H9 (cell line): ENCODE data around the gene RUNX1. TPM values are rescaled to one million over a fixed set of nuclear protein-coding genes. Genes with fewer than 3 reads are reported as not detected.

Source experiments
- DNase-seq: peaks from one replicate; pipeline ENCODE4 v3.0.0-alpha.2; 2017
- H2AFZ ChIP-seq: one replicate; pipeline ENCODE4 v1.6.1; 2013; ENCODE audit warnings: mild to moderate bottlenecking, low read length, control low read depth, moderate library complexity
- H2AK5ac ChIP-seq: 2 replicates; pipeline ENCODE4 v1.6.1; 2013; ENCODE audit warnings: low read length, control low read depth, mixed read lengths; ENCODE audit not compliant: insufficient read length
- H2BK120ac ChIP-seq: one replicate; pipeline ENCODE4 v1.6.1; 2013; ENCODE audit warnings: low read depth, mild to moderate bottlenecking, low read length, control low read depth, inconsistent platforms; ENCODE audit not compliant: poor library complexity, severe bottlenecking
- H2BK12ac ChIP-seq: 2 replicates; pipeline ENCODE4 v1.6.1; 2013; ENCODE audit warnings: low read length, control low read depth, mixed read lengths, low read depth; ENCODE audit not compliant: insufficient read length
- H2BK15ac ChIP-seq: 2 replicates; pipeline ENCODE4 v1.6.1; 2013; ENCODE audit warnings: low read depth, low read length, control low read depth
- H2BK20ac ChIP-seq: one replicate; pipeline ENCODE4 v1.6.1; 2013; ENCODE audit warnings: low read depth, mild to moderate bottlenecking, low read length, control low read depth, inconsistent platforms; ENCODE audit not compliant: poor library complexity, severe bottlenecking
- H2BK5ac ChIP-seq: 2 replicates; pipeline ENCODE4 v1.6.1; 2013; ENCODE audit warnings: low read length, control low read depth, mixed read lengths; ENCODE audit not compliant: insufficient read length
- H3K14ac ChIP-seq: 2 replicates; pipeline ENCODE4 v1.6.1; 2013; ENCODE audit warnings: low read length, control low read depth; ENCODE audit not compliant: insufficient read depth
- H3K18ac ChIP-seq: 2 replicates; pipeline ENCODE4 v1.6.1; 2013; ENCODE audit warnings: low read depth, mild to moderate bottlenecking, mixed read lengths, low read length, control low read depth; ENCODE audit not compliant: insufficient read length
- H3K23ac ChIP-seq: 2 replicates; pipeline ENCODE4 v1.6.1; 2013; ENCODE audit warnings: low read length, control low read depth, mixed read lengths, low read depth; ENCODE audit not compliant: insufficient read length
- H3K23me2 ChIP-seq: 2 replicates; pipeline ENCODE4 v1.6.1; 2013; ENCODE audit warnings: low read depth, mild to moderate bottlenecking, mixed read lengths, low read length, control low read depth; ENCODE audit not compliant: insufficient read length, poor library complexity, severe bottlenecking
- H3K27ac ChIP-seq: 2 replicates; pipeline ENCODE4 v1.5.1; 2013; ENCODE audit warnings: low read length, control low read depth, mixed read lengths, low read depth; ENCODE audit not compliant: insufficient read length
- H3K27me3 ChIP-seq: 2 replicates; pipeline ENCODE4 v1.6.1; 2013; ENCODE audit warnings: low read length, control low read depth, inconsistent platforms; ENCODE audit not compliant: insufficient read depth
- H3K4ac ChIP-seq: 2 replicates; pipeline ENCODE4 v1.6.1; 2013; ENCODE audit warnings: low read depth, mild to moderate bottlenecking, control low read depth, inconsistent platforms, low read length, moderate library complexity
- H3K4me1 ChIP-seq: 2 replicates; pipeline ENCODE4 v1.6.1; 2013; ENCODE audit warnings: low read length, control low read depth, inconsistent platforms; ENCODE audit not compliant: insufficient read depth
- H3K4me2 ChIP-seq: 2 replicates; pipeline ENCODE4 v1.6.1; 2013; ENCODE audit warnings: low read length, control low read depth, mixed read lengths; ENCODE audit not compliant: insufficient read length, insufficient read depth
- H3K56ac ChIP-seq: 2 replicates; pipeline ENCODE4 v1.6.1; 2013; ENCODE audit warnings: low read depth, mild to moderate bottlenecking, mixed read lengths, low read length, control low read depth; ENCODE audit not compliant: insufficient read length
- H3K79me1 ChIP-seq: 2 replicates; pipeline ENCODE4 v1.6.1; 2013; ENCODE audit warnings: low read depth, mild to moderate bottlenecking, moderate library complexity, low read length, control low read depth, inconsistent platforms; ENCODE audit not compliant: insufficient read depth, poor library complexity, severe bottlenecking
- H3K79me2 ChIP-seq: 2 replicates; pipeline ENCODE4 v1.6.1; 2013; ENCODE audit warnings: low read length, control low read depth, inconsistent platforms; ENCODE audit not compliant: insufficient read depth
- H3K9ac ChIP-seq: 2 replicates; pipeline ENCODE4 v1.6.1; 2013; ENCODE audit warnings: low read length, control low read depth, mixed read lengths; ENCODE audit not compliant: insufficient read length; ENCODE audit errors: extremely low read depth
- H3K9me3 ChIP-seq: one replicate; pipeline ENCODE4 v1.6.1; 2013; ENCODE audit warnings: low read depth, low read length, inconsistent platforms; ENCODE audit not compliant: control insufficient read depth
- H3T11ph ChIP-seq: one replicate; pipeline ENCODE4 v1.6.1; 2013; ENCODE audit warnings: mild to moderate bottlenecking, low read length, control low read depth, inconsistent platforms
- H4K20me1 ChIP-seq: one replicate; pipeline ENCODE4 v1.6.1; 2013; ENCODE audit not compliant: control insufficient read depth, insufficient read length, insufficient read depth
- H4K5ac ChIP-seq: 2 replicates; pipeline ENCODE4 v1.6.1; 2013; ENCODE audit warnings: low read depth, mild to moderate bottlenecking, mixed read lengths, low read length, control low read depth; ENCODE audit not compliant: insufficient read length
- H4K8ac ChIP-seq: replicated peaks from 2 replicates; pipeline ENCODE4 v1.6.1; 2013; ENCODE audit warnings: low read length, control low read depth, mixed read lengths, low read depth; ENCODE audit not compliant: insufficient read length
- H4K91ac ChIP-seq: 2 replicates; pipeline ENCODE4 v1.6.1; 2013; ENCODE audit warnings: low read depth, mild to moderate bottlenecking, moderate library complexity, mixed read lengths, low read length, control low read depth; ENCODE audit not compliant: insufficient read length
- H3K27ac Mint-ChIP-seq, 3 experiments: 2 replicates in 2 of 3; 3 replicates in 1 of 3; pipeline ENCODE4 v1.8.0; 2020 to 2021; ENCODE audit warnings: mixed read lengths in 3 of 3, mild to moderate bottlenecking in 1 of 3, moderate library complexity in 1 of 3
- H3K27me3 Mint-ChIP-seq: 2 replicates; pipeline ENCODE4 v1.8.0; 2021; ENCODE audit warnings: low read depth, mild to moderate bottlenecking, moderate library complexity, mixed read lengths
- H3K36me3 Mint-ChIP-seq, 3 experiments: 2 replicates in 2 of 3; 3 replicates in 1 of 3; pipeline ENCODE4 v1.8.0; 2020 to 2021; ENCODE audit warnings: low read depth in 3 of 3, mixed read lengths in 3 of 3; ENCODE audit not compliant: insufficient read depth in 1 of 3
- H3K4me1 Mint-ChIP-seq, 2 experiments: 2 replicates each; pipeline ENCODE4 v1.8.0; 2020; ENCODE audit warnings: mixed read lengths in 2 of 2
- H3K4me3 Mint-ChIP-seq, 2 experiments: 2 replicates in 1 of 2; 3 replicates in 1 of 2; pipeline ENCODE4 v1.8.0; 2020 to 2021; ENCODE audit warnings: mild to moderate bottlenecking in 2 of 2, mixed read lengths in 2 of 2, moderate library complexity in 1 of 2
- H3K9me3 Mint-ChIP-seq, 2 experiments: 2 replicates in 1 of 2; 3 replicates in 1 of 2; pipeline ENCODE4 v1.8.0; 2020; ENCODE audit warnings: mild to moderate bottlenecking in 2 of 2, mixed read lengths in 2 of 2, moderate library complexity in 1 of 2
- CTCF ChIP-seq: fragments of 200-600 bp; sonication (generic); conservative IDR thresholded peaks from 3 replicates; pipeline ENCODE4 v1.8.0; 2021; ENCODE audit warnings: antibody characterized with exemption, mild to moderate bottlenecking
- WGBS: extraction: QIAGEN DNeasy Blood & Tissue Kit; methylation state at CpG from one replicate; pipeline ENCODE4 v1.1.7; 2013; ENCODE audit warnings: missing lambda C conversion rate, low lambda C conversion rate, mixed read lengths; ENCODE audit not compliant: insufficient read length; ENCODE audit errors: extremely low coverage; 5-methylcytosine and 5-hydroxymethylcytosine counted together
- total RNA-seq: library from RNA; stranded (reverse); gene quantifications from 2 replicates; pipeline ENCODE4 v1.2.1, GENCODE V29; 2021

Gene RUNX1
- total RNA-seq, 1 experiment from 2014 or later = 0.72 TPM

GRCh38 chr21:35088319-35088771, 39.2 kb upstream of the RUNX1 start:
- H3K56ac ChIP-seq = no peak overlapping the region
- H3K27me3 ChIP-seq = no peaks in the 10 kb centered on the region
- H2AFZ ChIP-seq = no peak overlapping the region
- H3K9ac ChIP-seq = no peak overlapping the region
- H3K4ac ChIP-seq = no peak overlapping the region
- no peaks in the 10 kb centered on the region for H3K79me1 ChIP-seq
- no peak overlapping the region for H2BK12ac ChIP-seq
- no peak overlapping the region for H2AK5ac ChIP-seq
- H3K36me3 Mint-ChIP-seq = peaks cover 0 to 4% (median 2%) of the 10 kb centered on the region in 3 experiments; a peak in 3 of 7 replicates
- no peaks in the 10 kb centered on the region for H3K23me2 ChIP-seq
- no peak overlapping the region for H3K4me3 Mint-ChIP-seq
- H4K91ac ChIP-seq = no peak overlapping the region
- H3K9me3 ChIP-seq = no peaks in the 10 kb centered on the region
- H3K4me1 ChIP-seq = no peaks in the 10 kb centered on the region
- no peaks in the 10 kb centered on the region for H4K20me1 ChIP-seq
- H3K9me3 Mint-ChIP-seq = peaks cover 4 to 5% of the 10 kb centered on the region in 2 experiments; a peak in 3 of 5 replicates
- no peaks in the 10 kb centered on the region for H3K4me1 Mint-ChIP-seq
- no peak overlapping the region for H3T11ph ChIP-seq
- H3K27ac ChIP-seq = no peak overlapping the region
- no peak overlapping the region for H2BK5ac ChIP-seq
- no peak overlapping the region for H3K23ac ChIP-seq
- no peaks in the 10 kb centered on the region for H3K79me2 ChIP-seq
- H3K27ac Mint-ChIP-seq = no peak overlapping the region
- H3K4me2 ChIP-seq = no peak overlapping the region
- no peak for TF ChIP-seq CTCF
- H4K8ac ChIP-seq = no peak overlapping the region
- H2BK20ac ChIP-seq = no peak overlapping the region
- no peak overlapping the region for H2BK15ac ChIP-seq
- H2BK120ac ChIP-seq = no peak overlapping the region
- H3K27me3 Mint-ChIP-seq = no peaks in the 10 kb centered on the region; the same call in 1 of the 2 replicates
- no CpG with 5 or more reads among the region's 2 CpGs for WGBS
- no peak overlapping the region for H3K18ac ChIP-seq
- H3K14ac ChIP-seq = no peak overlapping the region
- H4K5ac ChIP-seq = no peak overlapping the region
- DNase-seq = no peak
